Hepatocyte (in vitro differentiated cells): ENCODE results near the gene CIT. TPM values are rescaled to one million over a fixed set of nuclear protein-coding genes. Genes with fewer than 3 reads are reported as not detected.
A peak's percentile ranks its signal among the peaks of the same experiment; 100 is the strongest.

Experiments
- DNase-seq: peaks from one replicate; pipeline ENCODE4 v3.0.0-alpha.2; 2016; ENCODE audit warnings: low spot score
- H2AFZ ChIP-seq: fragments of 200-600 bp; sonication (generic); 2 replicates; pipeline ENCODE4 v1.6.0; 2016; ENCODE audit warnings: antibody characterized with exemption, mild to moderate bottlenecking
- H3K27ac ChIP-seq: fragments of 200-600 bp; sonication (generic); 2 replicates; pipeline ENCODE4 v1.5.1; 2016; ENCODE audit warnings: mild to moderate bottlenecking
- H3K27me3 ChIP-seq: fragments of 200-600 bp; sonication (generic); 2 replicates; pipeline ENCODE4 v1.6.1; 2016
- H3K36me3 ChIP-seq: fragments of 200-600 bp; sonication (generic); replicated peaks from 2 replicates; pipeline ENCODE4 v1.5.1; 2016; ENCODE audit warnings: low read depth; ENCODE audit not compliant: insufficient read depth
- H3K4me1 ChIP-seq: fragments of 200-600 bp; sonication (generic); 2 replicates; pipeline ENCODE4 v1.5.1; 2016; ENCODE audit warnings: mild to moderate bottlenecking, moderate library complexity; ENCODE audit not compliant: insufficient read depth
- H3K4me2 ChIP-seq: fragments of 200-600 bp; sonication (generic); 2 replicates; pipeline ENCODE4 v1.6.0; 2016
- H3K4me3 ChIP-seq: fragments of 200-600 bp; sonication (generic); 2 replicates; pipeline ENCODE4 v1.5.1; 2016; ENCODE audit warnings: mild to moderate bottlenecking
- H3K79me2 ChIP-seq: fragments of 200-600 bp; sonication (generic); 2 replicates; pipeline ENCODE4 v1.6.0; 2017; ENCODE audit warnings: mild to moderate bottlenecking
- H3K9me2 ChIP-seq: fragments of 200-600 bp; sonication (generic); replicated peaks from 2 replicates; pipeline ENCODE4 v1.6.0; 2017; ENCODE audit warnings: mild to moderate bottlenecking; ENCODE audit not compliant: insufficient read depth
- H3K9me3 ChIP-seq: fragments of 200-600 bp; sonication (generic); 2 replicates; pipeline ENCODE4 v1.5.1; 2016; ENCODE audit warnings: low read depth, mild to moderate bottlenecking
- H4K20me1 ChIP-seq: fragments of 200-600 bp; sonication (generic); 2 replicates; pipeline ENCODE4 v1.6.0; 2016; ENCODE audit warnings: mild to moderate bottlenecking; ENCODE audit not compliant: insufficient read depth, poor library complexity, severe bottlenecking
- EZH2 ChIP-seq: fragments of 200-600 bp; sonication (generic); IDR thresholded peaks from 2 replicates; pipeline ENCODE4 v1.6.1; 2016; ENCODE audit warnings: antibody characterized with exemption, mild to moderate bottlenecking, borderline replicate concordance
- EZH2phosphoT487 ChIP-seq: fragments of 200-600 bp; sonication (generic); IDR thresholded peaks from one replicate; pipeline ENCODE4 v1.6.1; 2018; ENCODE audit warnings: antibody characterized with exemption, mild to moderate bottlenecking, low read depth, moderate library complexity; ENCODE audit not compliant: unreplicated experiment, severe bottlenecking
- WGBS: methylation state at CpG from one replicate; pipeline ENCODE4 v1.1.6; 2016; ENCODE audit warnings: low lambda C conversion rate; ENCODE audit errors: missing lambda C conversion rate; 5-methylcytosine and 5-hydroxymethylcytosine counted together
- polyA plus RNA-seq: library from polyadenylated mRNA; unstranded; fragments of >200 nt; fragmentation: Nextera tagmentation; extraction: Ambion mirVana; gene quantifications from 2 replicates; pipeline ENCODE4 v1.2.1, GENCODE V29; 2016
- total RNA-seq: library from RNA; depleted of rRNA; stranded (reverse); fragments of >200 nt; gene quantifications from 2 replicates; pipeline ENCODE4 v1.2.3, GENCODE V29; 2014
- TF ChIP-seq, protein P1 (sequence below): fragments of 200-600 bp; sonication (generic); IDR thresholded peaks from 2 replicates; pipeline ENCODE4 v1.5.1; 2016; ENCODE audit warnings: antibody characterized with exemption, mild to moderate bottlenecking; ENCODE audit not compliant: poor library complexity

The CIT gene
- total and polyA plus RNA-seq, 2 experiments from 2014 or later, result 3.6 to 3.9 TPM

- no peaks in the 10 kb centered on the region for H3K9me2 ChIP-seq
- no peak overlapping the region for H3K27ac ChIP-seq
- no peaks in the 10 kb centered on the region for H4K20me1 ChIP-seq
- H3K36me3 ChIP-seq, result no peaks in the 10 kb centered on the region
- DNase-seq, result no peak
- H3K79me2 ChIP-seq, result no peaks in the 10 kb centered on the region
- TF ChIP-seq, protein P1, sequence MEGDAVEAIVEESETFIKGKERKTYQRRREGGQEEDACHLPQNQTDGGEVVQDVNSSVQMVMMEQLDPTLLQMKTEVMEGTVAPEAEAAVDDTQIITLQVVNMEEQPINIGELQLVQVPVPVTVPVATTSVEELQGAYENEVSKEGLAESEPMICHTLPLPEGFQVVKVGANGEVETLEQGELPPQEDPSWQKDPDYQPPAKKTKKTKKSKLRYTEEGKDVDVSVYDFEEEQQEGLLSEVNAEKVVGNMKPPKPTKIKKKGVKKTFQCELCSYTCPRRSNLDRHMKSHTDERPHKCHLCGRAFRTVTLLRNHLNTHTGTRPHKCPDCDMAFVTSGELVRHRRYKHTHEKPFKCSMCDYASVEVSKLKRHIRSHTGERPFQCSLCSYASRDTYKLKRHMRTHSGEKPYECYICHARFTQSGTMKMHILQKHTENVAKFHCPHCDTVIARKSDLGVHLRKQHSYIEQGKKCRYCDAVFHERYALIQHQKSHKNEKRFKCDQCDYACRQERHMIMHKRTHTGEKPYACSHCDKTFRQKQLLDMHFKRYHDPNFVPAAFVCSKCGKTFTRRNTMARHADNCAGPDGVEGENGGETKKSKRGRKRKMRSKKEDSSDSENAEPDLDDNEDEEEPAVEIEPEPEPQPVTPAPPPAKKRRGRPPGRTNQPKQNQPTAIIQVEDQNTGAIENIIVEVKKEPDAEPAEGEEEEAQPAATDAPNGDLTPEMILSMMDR, result no peak
- no peak for TF ChIP-seq EZH2phosphoT487
- no peak overlapping the region for H2AFZ ChIP-seq
- peaks cover 14% of the 10 kb centered on the region for H3K4me1 ChIP-seq
- H3K4me3 ChIP-seq, result no peak overlapping the region
- H3K27me3 ChIP-seq, result no peaks in the 10 kb centered on the region
- H3K9me3 ChIP-seq, result no peaks in the 10 kb centered on the region
- no peak overlapping the region for H3K4me2 ChIP-seq
These were observed 156.8 kb downstream of the CIT start for GRCh38 chr12:119720349-119720748.

DNA sequence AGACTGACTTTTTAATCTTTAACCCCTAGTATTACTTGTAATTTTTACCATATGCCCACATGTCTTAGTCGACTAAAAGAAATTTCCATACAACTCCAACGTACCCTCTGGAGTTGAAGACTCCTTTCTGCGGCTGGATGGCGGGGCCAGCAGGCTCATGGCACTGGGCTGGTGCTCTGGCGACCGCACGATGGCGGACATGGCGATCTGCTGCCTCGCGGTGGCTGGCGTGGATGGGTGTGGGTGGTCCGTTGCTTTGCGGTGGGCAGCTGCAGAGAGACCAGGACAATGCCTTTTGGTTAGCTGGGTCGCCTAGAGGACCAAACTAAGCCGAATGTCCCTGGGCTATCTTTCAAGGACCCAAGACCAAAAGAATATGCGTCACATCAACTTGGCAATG, 159.0 kb downstream of the CIT start:
- Histone ChIP-seq H3K27ac (no peak overlapping the region), H2AFZ (no peak overlapping the region), H4K20me1 (no peaks in the 10 kb centered on the region), H3K9me2 (no peaks in the 10 kb centered on the region), H3K4me3 (no peak overlapping the region), H3K4me1 (peaks cover 14% of the 10 kb centered on the region), H3K27me3 (no peaks in the 10 kb centered on the region), H3K9me3 (no peaks in the 10 kb centered on the region), H3K36me3 (no peaks in the 10 kb centered on the region), H3K4me2 (no peak overlapping the region), H3K79me2 (no peaks in the 10 kb centered on the region)
- no peak for DNase-seq
- TF ChIP-seq EZH2phosphoT487 (no peak), EZH2 (no peak)
- TF ChIP-seq, protein P1, result no peak
- WGBS, result 96% methylated on average over 17 of the region's 17 CpGs

- Histone ChIP-seq H3K4me2 (no peak overlapping the region), H3K79me2 (no peaks in the 10 kb centered on the region), H4K20me1 (no peaks in the 10 kb centered on the region), H3K27ac (peak overlapping the region; percentile 79), H3K27me3 (no peaks in the 10 kb centered on the region), H3K36me3 (no peaks in the 10 kb centered on the region), H2AFZ (no peak overlapping the region), H3K9me3 (no peaks in the 10 kb centered on the region), H3K9me2 (no peaks in the 10 kb centered on the region), H3K4me1 (peaks cover 14% of the 10 kb centered on the region), H3K4me3 (no peak overlapping the region)
- DNase-seq, result no peak
- WGBS, result 86% methylated on average over 3 of the region's 3 CpGs
- TF ChIP-seq EZH2, result no peak
These were observed 161.9 kb downstream of the CIT start for GRCh38 chr12:119715268-119715620.

DNA sequence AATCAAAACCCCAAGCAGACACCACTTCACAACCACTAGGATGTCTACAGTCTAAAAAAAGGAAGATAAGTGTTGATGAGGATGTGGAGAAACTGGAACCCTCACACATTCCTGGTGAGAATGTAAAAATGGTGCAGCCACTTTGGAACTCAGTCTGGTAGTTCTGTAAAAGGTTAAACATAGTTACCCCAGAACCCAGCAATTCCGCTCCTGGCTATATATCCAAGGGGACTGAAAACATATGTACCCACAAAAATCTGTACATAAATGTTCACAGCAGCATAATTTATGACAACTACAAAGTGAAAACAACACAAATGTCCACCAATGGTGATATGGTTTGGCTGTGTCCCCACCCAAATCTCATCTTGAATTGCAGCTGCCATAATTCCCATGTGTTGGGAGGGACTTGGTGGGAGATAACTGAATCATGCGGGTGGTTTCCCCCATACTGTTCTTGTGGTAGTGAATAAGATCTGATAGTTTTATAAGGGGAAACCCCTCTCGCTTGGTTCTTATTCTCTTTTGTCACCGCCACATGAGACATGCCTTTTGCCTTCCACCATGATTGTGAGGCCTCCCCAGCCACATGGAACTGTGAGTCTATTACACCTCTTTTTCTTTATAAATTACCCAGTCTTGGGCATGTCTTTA, 162.4 kb downstream of the CIT start:
- WGBS, result 96% methylated on average over 4 of the region's 4 CpGs
- H3K4me3 ChIP-seq, result no peak overlapping the region
- H3K79me2 ChIP-seq, result no peaks in the 10 kb centered on the region
- no peaks in the 10 kb centered on the region for H3K9me2 ChIP-seq
- no peak for DNase-seq
- no peaks in the 10 kb centered on the region for H3K9me3 ChIP-seq
- H3K27me3 ChIP-seq, result no peaks in the 10 kb centered on the region
- H3K4me1 ChIP-seq, result peaks cover 14% of the 10 kb centered on the region
- H2AFZ ChIP-seq, result no peak overlapping the region
- no peaks in the 10 kb centered on the region for H4K20me1 ChIP-seq
- H3K4me2 ChIP-seq, result no peak overlapping the region
- H3K36me3 ChIP-seq, result no peaks in the 10 kb centered on the region
- TF ChIP-seq, protein P1, result no peak
- no peak for TF ChIP-seq EZH2
- H3K27ac ChIP-seq, result no peak overlapping the region
